ENCODE results near the gene TPH2. TPM values are rescaled to one million over a fixed set of nuclear protein-coding genes. Genes with fewer than 3 reads are reported as not detected.

Gene TPH2
- not detected in 2 replicates for total RNA-seq

DNA sequence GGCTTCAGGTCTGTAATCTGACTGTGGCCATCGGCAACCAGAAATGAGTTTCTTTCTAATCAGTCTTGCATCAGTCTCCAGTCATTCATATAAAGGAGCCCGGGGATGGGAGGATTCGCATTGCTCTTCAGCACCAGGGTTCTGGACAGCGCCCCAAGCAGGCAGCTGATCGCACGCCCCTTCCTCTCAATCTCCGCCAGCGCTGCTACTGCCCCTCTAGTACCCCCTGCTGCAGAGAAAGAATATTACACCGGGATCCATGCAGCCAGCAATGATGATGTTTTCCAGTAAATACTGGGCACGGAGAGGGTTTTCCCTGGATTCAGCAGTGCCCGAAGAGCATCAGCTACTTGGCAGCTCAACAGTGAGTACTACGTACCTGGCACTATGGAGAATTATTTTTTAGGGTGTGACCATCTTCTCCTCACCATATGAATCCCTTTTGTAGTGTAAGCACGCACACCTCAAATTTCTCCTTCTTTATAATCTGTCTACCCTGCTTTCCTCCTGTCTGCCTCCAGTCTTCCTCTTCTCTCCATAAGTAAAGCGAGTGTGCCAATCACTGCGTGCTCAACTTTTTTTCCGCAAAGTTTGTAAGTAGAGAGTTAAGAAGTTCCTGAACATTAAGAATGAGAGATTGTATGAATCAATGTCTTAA lies at the start of gene TPH2:
Gene TPH2 (plus strand): TSS at position 118 of the 658 bp plus-strand sequence. CDS start 142 bp downstream, at position 260.

Other genes with a start within 250 kb of the TPH2 start
- 5.5 and 45.6 TPM in 2 replicates for gene RAB21, start 184.0 kb upstream of the TPH2 start, total RNA-seq
- gene TBC1D15, start 99.1 kb upstream of the TPH2 start, total RNA-seq: 19.9 and 50.2 TPM in 2 replicates